ENCODE results near the gene SPPL2B. TPM values are rescaled to one million over a fixed set of nuclear protein-coding genes. Genes with fewer than 3 reads are reported as not detected.
"Not testable (repeated sequence)": the region's sequence is repeated elsewhere in the genome, so short reads cannot be mapped to it uniquely, and the experiment has no call there.

SPPL2B gene
- 75.9 and 77.0 TPM in 2 replicates for total RNA-seq
- long read RNA-seq, transcript SPPL2B-209 (15 exons, 3,456 nt), result major isoform, 7 of 10 reads
- long read RNA-seq, partial matches to known transcripts, result 2 of 10 reads
- long read RNA-seq, other reads (novel, unspliced or antisense), result 1 of 10 reads

- Mint-ChIP-seq H3K36me3 (ENCODE audit: unreplicated experiment) (peaks cover 13% of the 10 kb centered on the region), H3K27me3 (ENCODE audit: unreplicated experiment) (no peaks in the 10 kb centered on the region), H3K4me1 (ENCODE audit: unreplicated experiment) (peaks cover 46% of the 10 kb centered on the region), H3K9me3 (ENCODE audit: unreplicated experiment) (no peaks in the 10 kb centered on the region), H3K4me3 (ENCODE audit: unreplicated experiment) (peak within 1 kb of the TSS; percentile 100), H3K27ac (ENCODE audit: unreplicated experiment) (peak within 1 kb of the TSS; percentile 99)
- DNase-seq (ENCODE audit: extremely low spot score, unreplicated experiment), result peak; percentile 97
- TF ChIP-seq CTCF (IDR thresholded peaks at IDR 0.05), result no peak
Measured at GRCh38 chr19:2328401-2329148, at the start of gene SPPL2B, which contains the start of gene LSM7. Gene SPPL2B, plus strand, starts transcription at chr19:2328684. Its CDS starts 26 bp downstream, at chr19:2328710. Gene LSM7, minus strand, starts transcription at chr19:2328586. Its CDS starts 20 bp downstream, at chr19:2328566.

- H3K27me3 Mint-ChIP-seq (ENCODE audit: unreplicated experiment), result no peaks in the 10 kb centered on the region
- DNase-seq (ENCODE audit: extremely low spot score, unreplicated experiment), result no peak
- peaks cover 21% of the 10 kb centered on the region for H3K4me1 Mint-ChIP-seq (ENCODE audit: unreplicated experiment)
- H3K36me3 Mint-ChIP-seq (ENCODE audit: unreplicated experiment), result no peaks in the 10 kb centered on the region
- H3K27ac Mint-ChIP-seq (ENCODE audit: unreplicated experiment), result no peak overlapping the region
- H3K4me3 Mint-ChIP-seq (ENCODE audit: unreplicated experiment), result no peak overlapping the region
- no peaks in the 10 kb centered on the region for H3K9me3 Mint-ChIP-seq (ENCODE audit: unreplicated experiment)
- no peak for TF ChIP-seq CTCF (IDR thresholded peaks at IDR 0.05)
Measured at GRCh38 chr19:2280633-2281264, 47.7 kb upstream of the SPPL2B start.

- DNase-seq (ENCODE audit: extremely low spot score, unreplicated experiment); H3K27me3 Mint-ChIP-seq (ENCODE audit: unreplicated experiment); H3K9me3 Mint-ChIP-seq (ENCODE audit: unreplicated experiment); H3K36me3 Mint-ChIP-seq (ENCODE audit: unreplicated experiment): not testable (repeated sequence)
- peak overlapping the region; percentile 67 for H3K4me3 Mint-ChIP-seq (ENCODE audit: unreplicated experiment)
- peaks cover 21% of the 10 kb centered on the region for H3K4me1 Mint-ChIP-seq (ENCODE audit: unreplicated experiment)
- peak overlapping the region; percentile 83 for H3K27ac Mint-ChIP-seq (ENCODE audit: unreplicated experiment)
Measured at GRCh38 chr19:2281265-2282061, 47.0 kb upstream of the SPPL2B start.

- no peaks in the 10 kb centered on the region for H3K9me3 Mint-ChIP-seq (ENCODE audit: unreplicated experiment)
- peak within 1 kb of the TSS; percentile 83 for H3K27ac Mint-ChIP-seq (ENCODE audit: unreplicated experiment)
- peak within 1 kb of the TSS; percentile 67 for H3K4me3 Mint-ChIP-seq (ENCODE audit: unreplicated experiment)
- TF ChIP-seq CTCF (IDR thresholded peaks at IDR 0.05), result no peak
- no peaks in the 10 kb centered on the region for H3K36me3 Mint-ChIP-seq (ENCODE audit: unreplicated experiment)
- no peaks in the 10 kb centered on the region for H3K27me3 Mint-ChIP-seq (ENCODE audit: unreplicated experiment)
- peak; percentile 90 for DNase-seq (ENCODE audit: extremely low spot score, unreplicated experiment)
- peaks cover 21% of the 10 kb centered on the region for H3K4me1 Mint-ChIP-seq (ENCODE audit: unreplicated experiment)
Measured at GRCh38 chr19:2282062-2282861, 46.2 kb upstream of the SPPL2B start, which contains the start of gene PEAK3. Gene PEAK3, minus strand, starts transcription at chr19:2282175. Its CDS starts 1,244 bp downstream, at chr19:2280931.

- no peak for TF ChIP-seq CTCF (IDR thresholded peaks at IDR 0.05)
- Mint-ChIP-seq H3K4me1 (ENCODE audit: unreplicated experiment) (peaks cover 21% of the 10 kb centered on the region), H3K9me3 (ENCODE audit: unreplicated experiment) (no peaks in the 10 kb centered on the region), H3K27me3 (ENCODE audit: unreplicated experiment) (no peaks in the 10 kb centered on the region), H3K36me3 (ENCODE audit: unreplicated experiment) (no peaks in the 10 kb centered on the region), H3K4me3 (ENCODE audit: unreplicated experiment) (peak overlapping the region; percentile 34), H3K27ac (ENCODE audit: unreplicated experiment) (peak overlapping the region; percentile 55)
- no peak for DNase-seq (ENCODE audit: extremely low spot score, unreplicated experiment)
Measured at GRCh38 chr19:2282862-2283237, 45.6 kb upstream of the SPPL2B start.

Data from osteocyte (in vitro differentiated cells).